ENCODE results near the gene GALNT15. TPM values are rescaled to one million over a fixed set of nuclear protein-coding genes. Genes with fewer than 3 reads are reported as not detected.

Gene GALNT15
- total and polyA plus RNA-seq, 2 donors from 2014 or later: 5.5 to 39.9 TPM

DNA sequence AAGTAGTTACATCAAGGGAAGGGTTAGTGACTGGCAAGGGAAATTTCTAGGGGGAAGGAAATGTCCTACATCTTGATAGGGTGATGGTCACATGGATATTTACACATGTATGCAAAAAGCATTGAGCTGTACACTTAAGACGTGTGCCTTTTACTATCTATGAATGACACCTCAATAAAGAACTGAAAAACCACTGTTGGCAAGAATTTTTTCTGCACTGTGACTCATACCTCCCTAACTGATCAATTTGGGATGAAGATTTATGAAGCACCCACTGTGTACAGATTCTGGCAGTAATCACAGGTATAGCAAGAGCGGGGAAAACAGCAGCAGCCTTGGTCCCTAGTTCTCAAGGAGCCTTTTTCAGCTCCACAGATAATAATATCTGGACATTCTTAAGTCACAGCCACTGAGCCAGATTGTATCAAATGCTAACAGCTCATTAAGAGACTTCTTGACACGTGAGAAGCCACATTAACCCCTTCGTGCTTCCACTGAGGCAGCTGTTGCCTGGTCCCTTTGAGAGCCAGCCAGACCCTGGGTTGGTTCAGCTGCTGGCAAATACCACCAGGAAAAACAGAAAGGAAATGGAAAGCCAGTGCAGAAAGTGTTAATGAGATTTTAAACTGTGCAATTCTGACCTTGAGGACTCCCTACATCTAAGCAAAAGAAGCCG is 32.0 kb upstream of the GALNT15 start:
- Histone ChIP-seq H3K36me3 (ENCODE audit: control insufficient read depth in 2 of 3, insufficient read depth in 3 of 3, low read length in 3 of 3) (no peaks in the 10 kb centered on the region), H3K4me1 (ENCODE audit: control insufficient read depth in 2 of 3, insufficient read depth in 2 of 3, low read depth in 1 of 3, low read length in 3 of 3) (no peaks in the 10 kb centered on the region), H3K27me3 (ENCODE audit: control insufficient read depth, insufficient read depth, low read length) (no peaks in the 10 kb centered on the region), H3K27ac (ENCODE audit: low read depth in 2 of 2, low read length in 2 of 2) (no peak overlapping the region), H3K9me3 (ENCODE audit: control insufficient read depth in 2 of 3, insufficient read depth in 1 of 3, low read length in 3 of 3) (peaks cover 0 to 2% (median 0%) of the 10 kb centered on the region in 3 donors), H3K9ac (ENCODE audit: low read length in 3 of 3) (no peak overlapping the region), H3K4me3 (ENCODE audit: low read length in 3 of 3) (no peak overlapping the region)
- FAIRE-seq: no peak
- TF ChIP-seq, protein P1, sequence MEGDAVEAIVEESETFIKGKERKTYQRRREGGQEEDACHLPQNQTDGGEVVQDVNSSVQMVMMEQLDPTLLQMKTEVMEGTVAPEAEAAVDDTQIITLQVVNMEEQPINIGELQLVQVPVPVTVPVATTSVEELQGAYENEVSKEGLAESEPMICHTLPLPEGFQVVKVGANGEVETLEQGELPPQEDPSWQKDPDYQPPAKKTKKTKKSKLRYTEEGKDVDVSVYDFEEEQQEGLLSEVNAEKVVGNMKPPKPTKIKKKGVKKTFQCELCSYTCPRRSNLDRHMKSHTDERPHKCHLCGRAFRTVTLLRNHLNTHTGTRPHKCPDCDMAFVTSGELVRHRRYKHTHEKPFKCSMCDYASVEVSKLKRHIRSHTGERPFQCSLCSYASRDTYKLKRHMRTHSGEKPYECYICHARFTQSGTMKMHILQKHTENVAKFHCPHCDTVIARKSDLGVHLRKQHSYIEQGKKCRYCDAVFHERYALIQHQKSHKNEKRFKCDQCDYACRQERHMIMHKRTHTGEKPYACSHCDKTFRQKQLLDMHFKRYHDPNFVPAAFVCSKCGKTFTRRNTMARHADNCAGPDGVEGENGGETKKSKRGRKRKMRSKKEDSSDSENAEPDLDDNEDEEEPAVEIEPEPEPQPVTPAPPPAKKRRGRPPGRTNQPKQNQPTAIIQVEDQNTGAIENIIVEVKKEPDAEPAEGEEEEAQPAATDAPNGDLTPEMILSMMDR (IDR thresholded peaks at IDR 0.05; ENCODE audit: borderline replicate concordance, extremely low read depth, insufficient read depth): no peak
- DNase-seq: no peak
- intact Hi-C loops (cut with DNase I): no loop called here

- Histone ChIP-seq H3K9me3 (ENCODE audit: control insufficient read depth in 2 of 3, insufficient read depth in 1 of 3, low read length in 3 of 3) (peaks cover 0 to 2% (median 0%) of the 10 kb centered on the region in 3 donors), H3K4me1 (ENCODE audit: control insufficient read depth in 2 of 3, insufficient read depth in 2 of 3, low read depth in 1 of 3, low read length in 3 of 3) (no peaks in the 10 kb centered on the region), H3K4me3 (ENCODE audit: low read length in 3 of 3) (no peak overlapping the region), H3K27me3 (ENCODE audit: control insufficient read depth, insufficient read depth, low read length) (no peaks in the 10 kb centered on the region), H3K27ac (ENCODE audit: low read depth in 2 of 2, low read length in 2 of 2) (no peak overlapping the region), H3K36me3 (ENCODE audit: control insufficient read depth in 2 of 3, insufficient read depth in 3 of 3, low read length in 3 of 3) (no peaks in the 10 kb centered on the region), H3K9ac (ENCODE audit: low read length in 3 of 3) (no peak overlapping the region)
- FAIRE-seq (no peak), DNase-seq (no peak)
- TF ChIP-seq, protein P1 (IDR thresholded peaks at IDR 0.05; ENCODE audit: borderline replicate concordance, extremely low read depth, insufficient read depth): no peak
- intact Hi-C loops (cut with DNase I): no loop called here
These were observed 30.5 kb upstream of the GALNT15 start for GRCh38 chr3:16143861-16144447.

- TF ChIP-seq, protein P1 (IDR thresholded peaks at IDR 0.05; ENCODE audit: borderline replicate concordance, extremely low read depth, insufficient read depth): no peak
- DNase-seq: no peak
- FAIRE-seq: no peak
These were observed 29.3 kb upstream of the GALNT15 start for GRCh38 chr3:16145176-16145575.

More at GRCh38 chr3:16145176-16145575, 29.3 kb upstream of the GALNT15 start:
- Histone ChIP-seq H3K27ac (ENCODE audit: low read depth in 2 of 2, low read length in 2 of 2) (no peak overlapping the region), H3K4me1 (ENCODE audit: control insufficient read depth in 2 of 3, insufficient read depth in 2 of 3, low read depth in 1 of 3, low read length in 3 of 3) (no peaks in the 10 kb centered on the region), H3K9ac (ENCODE audit: low read length in 3 of 3) (no peak overlapping the region), H3K9me3 (ENCODE audit: control insufficient read depth in 2 of 3, insufficient read depth in 1 of 3, low read length in 3 of 3) (peaks cover 0 to 2% (median 0%) of the 10 kb centered on the region in 3 donors), H3K27me3 (ENCODE audit: control insufficient read depth, insufficient read depth, low read length) (no peaks in the 10 kb centered on the region), H3K4me3 (ENCODE audit: low read length in 3 of 3) (no peak overlapping the region), H3K36me3 (ENCODE audit: control insufficient read depth in 2 of 3, insufficient read depth in 3 of 3, low read length in 3 of 3) (no peaks in the 10 kb centered on the region)
- intact Hi-C loops (cut with DNase I): no loop called here
